ENCODE results near the gene CFAP141.

DNA sequence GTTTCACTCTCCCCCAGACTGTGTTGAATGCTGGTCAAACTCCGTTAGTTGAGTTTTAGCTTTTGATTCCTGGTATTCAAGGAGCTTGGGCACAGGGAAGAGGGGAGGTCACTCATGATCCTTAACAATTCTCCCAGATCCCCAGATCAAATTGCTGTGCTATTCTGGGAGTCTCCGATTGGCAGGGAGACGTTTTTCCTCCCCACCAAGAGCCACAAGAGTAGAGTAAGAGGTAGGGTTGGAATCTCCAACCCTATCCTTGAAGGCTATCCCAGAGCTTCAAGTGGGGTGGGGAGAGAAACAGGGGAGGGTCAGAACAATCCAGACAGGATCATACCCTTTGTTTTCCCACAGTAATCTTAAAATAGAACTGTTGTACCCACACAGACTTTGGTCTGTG lies 13.7 kb downstream of the CFAP141 start:
- no peak for TF ChIP-seq POLR2AphosphoS5 (IDR thresholded peaks at IDR 0.05)
- TF ChIP-seq, protein P1, sequence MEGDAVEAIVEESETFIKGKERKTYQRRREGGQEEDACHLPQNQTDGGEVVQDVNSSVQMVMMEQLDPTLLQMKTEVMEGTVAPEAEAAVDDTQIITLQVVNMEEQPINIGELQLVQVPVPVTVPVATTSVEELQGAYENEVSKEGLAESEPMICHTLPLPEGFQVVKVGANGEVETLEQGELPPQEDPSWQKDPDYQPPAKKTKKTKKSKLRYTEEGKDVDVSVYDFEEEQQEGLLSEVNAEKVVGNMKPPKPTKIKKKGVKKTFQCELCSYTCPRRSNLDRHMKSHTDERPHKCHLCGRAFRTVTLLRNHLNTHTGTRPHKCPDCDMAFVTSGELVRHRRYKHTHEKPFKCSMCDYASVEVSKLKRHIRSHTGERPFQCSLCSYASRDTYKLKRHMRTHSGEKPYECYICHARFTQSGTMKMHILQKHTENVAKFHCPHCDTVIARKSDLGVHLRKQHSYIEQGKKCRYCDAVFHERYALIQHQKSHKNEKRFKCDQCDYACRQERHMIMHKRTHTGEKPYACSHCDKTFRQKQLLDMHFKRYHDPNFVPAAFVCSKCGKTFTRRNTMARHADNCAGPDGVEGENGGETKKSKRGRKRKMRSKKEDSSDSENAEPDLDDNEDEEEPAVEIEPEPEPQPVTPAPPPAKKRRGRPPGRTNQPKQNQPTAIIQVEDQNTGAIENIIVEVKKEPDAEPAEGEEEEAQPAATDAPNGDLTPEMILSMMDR (IDR thresholded peaks at IDR 0.05), result no peak
- TF ChIP-seq POLR2A (IDR thresholded peaks at IDR 0.05), result no peak

All from upper lobe of left lung (tissue), 4 donors.